CD4-positive, CD25-positive, alpha-beta regulatory T cell (primary cell): ENCODE data around the gene PCBD1. TPM values are rescaled to one million over a fixed set of nuclear protein-coding genes. Genes with fewer than 3 reads are reported as not detected.
A peak's percentile ranks its signal among the peaks of the same experiment; 100 is the strongest.

Experiments
- ATAC-seq, 2 donors: fragments of 150-1000 bp; cut with Tn5 transposase; one replicate each; pipeline ENCODE4 v1.10.0; 2021; ENCODE audit warnings: low read depth in 2 of 2, moderate number of reproducible peaks in 2 of 2, moderate library complexity in 1 of 2
- DNase-seq, 3 donors: peaks; one replicate each; pipeline versions ENCODE4 v3.0.0 to v3.0.0-alpha.2; 2012 to 2022; ENCODE audit warnings: mixed read lengths in 1 of 3
- H3K27ac ChIP-seq: one replicate; pipeline ENCODE4 v1.7.0; 2013; ENCODE audit warnings: mild to moderate bottlenecking, low read length; ENCODE audit not compliant: insufficient read depth, poor library complexity, severe bottlenecking
- H3K27me3 ChIP-seq: one replicate; pipeline ENCODE4 v1.7.0; 2013; ENCODE audit warnings: low read length; ENCODE audit not compliant: control insufficient read depth, insufficient read depth
- H3K36me3 ChIP-seq: one replicate; pipeline ENCODE4 v1.7.0; 2013; ENCODE audit warnings: mild to moderate bottlenecking, low read length, moderate library complexity; ENCODE audit not compliant: control insufficient read depth, insufficient read depth
- H3K4me1 ChIP-seq: 2 replicates; pipeline ENCODE4 v1.7.0; 2013; ENCODE audit warnings: mild to moderate bottlenecking, low read length; ENCODE audit not compliant: insufficient read depth, control insufficient read depth, poor library complexity, severe bottlenecking
- H3K4me3 ChIP-seq: one replicate; pipeline ENCODE4 v1.7.0; 2013; ENCODE audit warnings: low read depth, mild to moderate bottlenecking, low read length, moderate library complexity
- H3K9me3 ChIP-seq, 2 experiments: 1 replicate in 1 of 2; 2 replicates in 1 of 2; pipeline ENCODE4 v1.7.0; 2013; ENCODE audit warnings: low read length in 2 of 2, mild to moderate bottlenecking in 1 of 2, moderate library complexity in 1 of 2; ENCODE audit not compliant: control insufficient read depth in 2 of 2
- H3K27ac Mint-ChIP-seq, 3 donors: one replicate each; pipeline ENCODE4 v1.8.0; 2020 to 2022; ENCODE audit warnings: mild to moderate bottlenecking in 3 of 3, mixed read lengths in 3 of 3, moderate library complexity in 2 of 3
- H3K27me3 Mint-ChIP-seq: one replicate; pipeline ENCODE4 v1.8.0; 2022; ENCODE audit warnings: mild to moderate bottlenecking, mixed read lengths
- H3K36me3 Mint-ChIP-seq: one replicate; pipeline ENCODE4 v1.8.0; 2020; ENCODE audit warnings: mixed read lengths
- H3K4me1 Mint-ChIP-seq, 4 donors: one replicate each; pipeline ENCODE4 v1.8.0; 2020 to 2022; ENCODE audit warnings: mixed read lengths in 4 of 4, mild to moderate bottlenecking in 1 of 4
- H3K4me3 Mint-ChIP-seq, 4 donors: one replicate each; pipeline ENCODE4 v1.8.0; 2020 to 2022; ENCODE audit warnings: mild to moderate bottlenecking in 4 of 4, mixed read lengths in 4 of 4, moderate library complexity in 3 of 4
- H3K9me3 Mint-ChIP-seq, 7 donors: one replicate each; pipeline ENCODE4 v1.8.0; 2020 to 2022; ENCODE audit warnings: mixed read lengths in 7 of 7, mild to moderate bottlenecking in 3 of 7, moderate library complexity in 2 of 7
- polyA plus RNA-seq, 4 donors: library from polyadenylated mRNA; unstranded; fragments of 300-500 nt; fragmentation: Illumina TruSeq; gene quantifications; one replicate each; pipeline ENCODE4 v1.2.3, GENCODE V29; 2021
- total RNA-seq: library from RNA; stranded (reverse); gene quantifications from one replicate; pipeline ENCODE4 v1.2.3, GENCODE V29; 2022

The PCBD1 gene
- total and polyA plus RNA-seq, 5 donors from 2014 or later: 14.0 to 41.7 (median 28.7) TPM

GRCh38 chr10:70851597-70852475 lies 36.5 kb downstream of the PCBD1 start:
- Histone ChIP-seq H3K36me3 (peaks cover 49% of the 10 kb centered on the region), H3K27me3 (no peaks in the 10 kb centered on the region), H3K27ac (no peak overlapping the region), H3K4me1 (no peaks in the 10 kb centered on the region), H3K4me3 (no peak overlapping the region), H3K9me3 (no peaks in the 10 kb centered on the region)
- Mint-ChIP-seq H3K36me3 (peaks cover 42% of the 10 kb centered on the region), H3K27me3 (no peaks in the 10 kb centered on the region), H3K27ac (peak overlapping the region in 1 of 3 donors; percentile 74), H3K9me3 (no peaks in the 10 kb centered on the region), H3K4me3 (no peak overlapping the region), H3K4me1 (peaks cover 0 to 10% (median 3%) of the 10 kb centered on the region in 4 donors)
- no peak for DNase-seq
- no peak for ATAC-seq

DNA sequence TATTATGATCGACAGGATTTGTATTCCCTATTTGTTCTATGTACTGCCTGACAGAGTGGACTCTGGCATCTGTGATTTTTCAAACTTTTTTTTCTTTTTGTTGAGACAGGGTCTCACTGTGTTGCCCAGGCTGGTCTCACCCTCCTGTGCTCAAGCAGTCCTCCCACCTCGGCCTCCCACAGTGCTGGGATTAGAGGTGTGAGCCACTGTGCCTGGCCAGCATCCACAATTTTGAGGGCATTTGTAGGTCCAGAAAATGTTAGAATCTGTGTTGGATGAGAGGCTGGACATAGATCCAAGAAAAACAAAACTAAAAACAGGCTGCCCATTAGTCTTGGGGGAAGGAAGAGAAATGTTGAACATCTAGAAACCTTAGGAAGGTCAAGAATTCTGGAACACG lies 38.3 kb downstream of the PCBD1 start:
- Mint-ChIP-seq H3K4me3 (no peak overlapping the region), H3K36me3 (peaks cover 46% of the 10 kb centered on the region), H3K9me3 (no peaks in the 10 kb centered on the region), H3K27me3 (no peaks in the 10 kb centered on the region), H3K27ac (no peak overlapping the region), H3K4me1 (peaks cover 0 to 10% (median 6%) of the 10 kb centered on the region in 4 donors)
- DNase-seq (no peak), ATAC-seq (no peak)
- Histone ChIP-seq H3K9me3 (no peaks in the 10 kb centered on the region), H3K27ac (no peak overlapping the region), H3K4me3 (no peak overlapping the region), H3K27me3 (no peaks in the 10 kb centered on the region), H3K4me1 (no peaks in the 10 kb centered on the region), H3K36me3 (peaks cover 51% of the 10 kb centered on the region)

DNA sequence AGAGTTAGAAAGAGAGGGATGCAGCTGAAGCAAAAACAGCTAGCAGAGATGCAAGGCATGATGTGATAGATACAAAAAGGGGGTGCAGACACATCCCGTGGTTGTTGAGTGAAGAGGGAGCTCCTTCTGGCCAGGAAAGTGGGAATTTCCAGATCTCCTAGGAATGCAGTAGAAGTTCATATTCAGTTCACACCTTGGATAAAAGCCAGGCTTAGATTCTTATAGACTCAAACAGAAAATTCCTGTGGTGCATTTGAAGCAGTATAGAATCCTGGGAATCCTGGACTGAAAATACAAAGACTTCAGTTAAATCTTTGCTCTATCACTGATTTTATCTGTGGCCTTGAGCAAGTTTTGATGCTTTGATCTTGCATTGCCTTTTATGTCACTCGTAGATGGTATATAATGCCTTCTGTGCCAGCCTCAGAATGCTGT lies 38.8 kb downstream of the PCBD1 start:
- Mint-ChIP-seq H3K4me1 (peaks cover 0 to 10% (median 6%) of the 10 kb centered on the region in 4 donors), H3K4me3 (no peak overlapping the region), H3K27me3 (no peaks in the 10 kb centered on the region), H3K36me3 (peaks cover 47% of the 10 kb centered on the region), H3K9me3 (no peaks in the 10 kb centered on the region), H3K27ac (peak overlapping the region in 1 of 3 donors; percentile 84)
- Histone ChIP-seq H3K4me3 (no peak overlapping the region), H3K9me3 (no peaks in the 10 kb centered on the region), H3K4me1 (no peaks in the 10 kb centered on the region), H3K27ac (no peak overlapping the region), H3K27me3 (no peaks in the 10 kb centered on the region), H3K36me3 (peaks cover 52% of the 10 kb centered on the region)
- no peak for DNase-seq
- ATAC-seq: no peak

DNA sequence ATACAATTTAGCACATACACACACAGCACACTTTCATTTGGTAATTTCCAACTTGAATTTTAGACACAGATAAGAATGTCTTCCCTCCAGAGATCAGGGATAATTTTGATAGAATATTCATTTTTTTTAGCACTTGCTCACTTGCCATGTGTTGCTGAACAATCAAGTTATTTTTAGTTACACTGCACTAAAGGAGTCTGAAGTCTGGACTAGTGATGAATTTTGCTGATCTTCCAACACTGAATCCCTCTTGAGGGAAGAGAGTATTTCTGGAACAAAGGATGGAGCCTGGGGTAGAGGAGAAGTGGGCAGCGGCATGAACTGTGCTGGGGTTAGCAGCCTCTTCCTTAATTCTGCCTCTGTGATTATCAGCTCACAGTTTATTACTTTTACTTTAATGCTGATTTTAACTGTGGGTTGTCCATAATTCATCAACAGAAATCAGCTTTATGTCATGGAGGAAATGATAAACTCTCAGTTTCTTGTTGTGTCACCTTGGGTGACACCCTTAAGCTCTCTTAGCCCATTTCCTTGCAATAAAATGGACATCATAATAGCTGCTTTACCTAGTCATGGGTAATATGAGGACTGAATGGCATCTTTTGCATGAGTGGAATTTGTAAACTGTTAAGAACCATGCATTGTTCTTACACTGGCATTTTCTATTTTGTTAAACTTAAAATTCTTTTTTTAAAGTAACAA lies 40.6 kb downstream of the PCBD1 start:
- Mint-ChIP-seq H3K9me3 (no peaks in the 10 kb centered on the region), H3K27ac (no peak overlapping the region), H3K36me3 (peaks cover 55% of the 10 kb centered on the region), H3K4me1 (peaks cover 4 to 15% (median 9%) of the 10 kb centered on the region in 4 donors), H3K4me3 (no peak overlapping the region), H3K27me3 (no peaks in the 10 kb centered on the region)
- DNase-seq (peak in 1 of 3 donors; percentile 8), ATAC-seq (no peak)
- H3K4me3 ChIP-seq: no peak overlapping the region
- H3K9me3 ChIP-seq: no peaks in the 10 kb centered on the region
- no peak overlapping the region for H3K27ac ChIP-seq
- no peaks in the 10 kb centered on the region for H3K27me3 ChIP-seq
- peaks cover 38% of the 10 kb centered on the region for H3K36me3 ChIP-seq
- no peaks in the 10 kb centered on the region for H3K4me1 ChIP-seq

- Histone ChIP-seq H3K4me3 (no peak overlapping the region), H3K4me1 (no peaks in the 10 kb centered on the region), H3K36me3 (peaks cover 31% of the 10 kb centered on the region), H3K27ac (no peak overlapping the region), H3K27me3 (no peaks in the 10 kb centered on the region), H3K9me3 (no peaks in the 10 kb centered on the region)
- ATAC-seq (no peak), DNase-seq (no peak)
- Mint-ChIP-seq H3K4me3 (no peak overlapping the region), H3K36me3 (peaks cover 51% of the 10 kb centered on the region), H3K9me3 (no peaks in the 10 kb centered on the region), H3K4me1 (peaks cover 4 to 20% (median 11%) of the 10 kb centered on the region in 4 donors), H3K27me3 (no peaks in the 10 kb centered on the region), H3K27ac (no peak overlapping the region)
These were observed 41.6 kb downstream of the PCBD1 start for GRCh38 chr10:70846795-70847194.

DNA sequence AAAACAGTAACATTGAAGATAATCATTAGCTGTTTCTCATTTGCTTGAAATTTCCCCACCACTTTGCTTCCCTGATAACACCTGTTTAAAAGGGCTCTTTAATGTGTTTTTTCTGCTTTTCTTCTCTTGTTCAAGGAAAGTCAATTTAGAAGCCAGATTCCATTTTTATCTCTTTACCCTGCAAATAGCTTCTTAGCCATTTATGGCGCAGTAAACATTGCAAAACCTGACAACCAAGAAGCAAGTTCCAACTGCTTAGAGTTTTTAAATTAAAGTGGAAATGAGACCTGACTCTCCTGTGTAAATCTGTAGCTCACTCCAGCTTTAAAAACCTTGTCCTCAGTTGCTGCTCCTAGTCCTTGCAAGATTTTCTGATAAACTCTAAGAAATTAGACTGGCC lies 42.5 kb downstream of the PCBD1 start:
- Mint-ChIP-seq H3K4me1 (peaks cover 4 to 29% (median 19%) of the 10 kb centered on the region in 4 donors), H3K9me3 (no peaks in the 10 kb centered on the region), H3K4me3 (no peak overlapping the region), H3K27ac (peak overlapping the region in 2 of 3 donors; percentile 36 to 57), H3K27me3 (no peaks in the 10 kb centered on the region), H3K36me3 (peaks cover 47% of the 10 kb centered on the region)
- Histone ChIP-seq H3K4me1 (peaks cover 2% of the 10 kb centered on the region), H3K27me3 (no peaks in the 10 kb centered on the region), H3K27ac (no peak overlapping the region), H3K4me3 (no peak overlapping the region), H3K36me3 (peaks cover 25% of the 10 kb centered on the region), H3K9me3 (no peaks in the 10 kb centered on the region)
- ATAC-seq (no peak), DNase-seq (no peak)

DNA sequence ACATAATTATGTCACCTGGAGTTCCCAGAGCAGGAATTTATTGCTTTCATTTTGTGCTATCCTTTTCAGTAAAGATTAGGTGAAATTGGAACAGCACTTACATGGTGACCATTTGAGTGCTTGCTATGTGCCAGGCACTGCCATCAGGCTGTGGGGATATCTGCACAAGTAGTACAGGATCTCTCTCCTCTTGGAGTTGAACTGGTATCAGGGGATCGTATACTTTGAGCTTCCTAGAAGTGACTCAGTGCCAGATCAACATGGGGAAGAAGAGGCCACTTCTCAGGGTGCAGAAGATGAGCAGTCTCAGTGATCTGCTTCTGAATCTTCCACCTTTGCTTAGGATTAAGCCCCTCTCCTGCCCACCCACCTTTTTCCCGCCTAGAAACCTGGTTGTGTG lies 43.1 kb downstream of the PCBD1 start:
- Histone ChIP-seq H3K36me3 (peaks cover 23% of the 10 kb centered on the region), H3K27me3 (no peaks in the 10 kb centered on the region), H3K27ac (no peak overlapping the region), H3K4me3 (no peak overlapping the region), H3K9me3 (no peaks in the 10 kb centered on the region), H3K4me1 (peaks cover 2% of the 10 kb centered on the region)
- H3K27ac Mint-ChIP-seq: peak overlapping the region in 1 of 3 donors; percentile 36
- DNase-seq (no peak), ATAC-seq (no peak)
- no peak overlapping the region for H3K4me3 Mint-ChIP-seq
- H3K27me3 Mint-ChIP-seq: no peaks in the 10 kb centered on the region
- peaks cover 4 to 32% (median 20%) of the 10 kb centered on the region in 4 donors for H3K4me1 Mint-ChIP-seq
- H3K9me3 Mint-ChIP-seq: no peaks in the 10 kb centered on the region
- H3K36me3 Mint-ChIP-seq: peaks cover 45% of the 10 kb centered on the region
